Islet precursor cell (in vitro differentiated cells): ENCODE data around the gene LCN6.
A peak's percentile ranks its signal among the peaks of the same experiment; 100 is the strongest.

Source experiments
- DNase-seq: peaks from one replicate; pipeline ENCODE4 v3.0.0-alpha.2; 2018

The LCN6 gene

GRCh38 chr9:136782452-136782851 is 34.1 kb upstream of the LCN6 start:
- no peak for DNase-seq

GRCh38 chr9:136779808-136780207 is 31.5 kb upstream of the LCN6 start:
- peak; percentile 58 for DNase-seq

GRCh38 chr9:136777359-136777758 is 29.0 kb upstream of the LCN6 start:
- no peak for DNase-seq

- no peak for DNase-seq
These were observed 28.6 kb upstream of the LCN6 start for GRCh38 chr9:136776947-136777346.

- no peak for DNase-seq
These were observed 26.9 kb upstream of the LCN6 start for GRCh38 chr9:136775191-136775590.

- DNase-seq: no peak
These were observed 26.2 kb upstream of the LCN6 start for GRCh38 chr9:136774416-136775045.

GRCh38 chr9:136773386-136774044 is 25.2 kb upstream of the LCN6 start:
- no peak for DNase-seq

GRCh38 chr9:136771907-136772415 is 23.6 kb upstream of the LCN6 start:
- no peak for DNase-seq

- DNase-seq: peak; percentile 72
These were observed 21.4 kb upstream of the LCN6 start for GRCh38 chr9:136769710-136770191.

- peak; percentile 86 for DNase-seq
These were observed 18.2 kb upstream of the LCN6 start for GRCh38 chr9:136766410-136767120.

GRCh38 chr9:136765745-136766409 is 17.6 kb upstream of the LCN6 start:
- DNase-seq: peak; percentile 39

- peak; percentile 54 for DNase-seq
These were observed 16.7 kb upstream of the LCN6 start for GRCh38 chr9:136765041-136765440.

GRCh38 chr9:136764301-136764891 is 16.1 kb upstream of the LCN6 start, which contains the start of gene LCN15:
TSS of gene LCN15 (minus strand) at chr9:136764518. CDS start at chr9:136764488, 30 bp downstream.
- peak; percentile 53 for DNase-seq

- DNase-seq: peak; percentile 54
These were observed 15.3 kb upstream of the LCN6 start for GRCh38 chr9:136763649-136764035.

- peak; percentile 97 for DNase-seq
These were observed 14.8 kb upstream of the LCN6 start for GRCh38 chr9:136762915-136763648.

- DNase-seq: peak; percentile 56
These were observed 13.9 kb upstream of the LCN6 start for GRCh38 chr9:136762221-136762691.

GRCh38 chr9:136761545-136761981 is 13.2 kb upstream of the LCN6 start:
- peak; percentile 42 for DNase-seq

GRCh38 chr9:136760834-136761544 is 12.7 kb upstream of the LCN6 start:
- peak; percentile 93 for DNase-seq

GRCh38 chr9:136760424-136760823 is 12.1 kb upstream of the LCN6 start:
- DNase-seq: peak; percentile 50

- DNase-seq: peak; percentile 49
These were observed 11.4 kb upstream of the LCN6 start for GRCh38 chr9:136759436-136760325.
